Measurements from ENCODE around the gene KLK15. TPM values are rescaled to one million over a fixed set of nuclear protein-coding genes. Genes with fewer than 3 reads are reported as not detected.
A peak's percentile ranks its signal among the peaks of the same experiment; 100 is the strongest.

Gene KLK15
- total and polyA plus RNA-seq, 2 of the 8 experiments (the other 6 are each of a cell fraction or from before 2014, with no cell fraction given), result not detected

GRCh38 chr19:50817941-50818858 is 15.2 kb downstream of the KLK15 start (continued):
- TF ChIP-seq PHF8 (conservative IDR thresholded peaks at IDR 0.05; ENCODE audit: low read depth, low read length) (peak; percentile 70), E2F6 (IDR thresholded peaks at IDR 0.05) (0 out of 2 replicates have a peak, but pooled peaks have one; percentile 12)

Measured in H1 (cell line).